NCI-H2196 treated with DMSO at 0.1 percent for 48 hours (cell line): Measurements from ENCODE around the gene PGAM2.

Experiments used
- DNase-seq: peaks from one replicate; lab custom pipeline; 2025; ENCODE audit not compliant: unreplicated experiment; lab: John Stamatoyannopoulos, UW

Gene PGAM2

DNA sequence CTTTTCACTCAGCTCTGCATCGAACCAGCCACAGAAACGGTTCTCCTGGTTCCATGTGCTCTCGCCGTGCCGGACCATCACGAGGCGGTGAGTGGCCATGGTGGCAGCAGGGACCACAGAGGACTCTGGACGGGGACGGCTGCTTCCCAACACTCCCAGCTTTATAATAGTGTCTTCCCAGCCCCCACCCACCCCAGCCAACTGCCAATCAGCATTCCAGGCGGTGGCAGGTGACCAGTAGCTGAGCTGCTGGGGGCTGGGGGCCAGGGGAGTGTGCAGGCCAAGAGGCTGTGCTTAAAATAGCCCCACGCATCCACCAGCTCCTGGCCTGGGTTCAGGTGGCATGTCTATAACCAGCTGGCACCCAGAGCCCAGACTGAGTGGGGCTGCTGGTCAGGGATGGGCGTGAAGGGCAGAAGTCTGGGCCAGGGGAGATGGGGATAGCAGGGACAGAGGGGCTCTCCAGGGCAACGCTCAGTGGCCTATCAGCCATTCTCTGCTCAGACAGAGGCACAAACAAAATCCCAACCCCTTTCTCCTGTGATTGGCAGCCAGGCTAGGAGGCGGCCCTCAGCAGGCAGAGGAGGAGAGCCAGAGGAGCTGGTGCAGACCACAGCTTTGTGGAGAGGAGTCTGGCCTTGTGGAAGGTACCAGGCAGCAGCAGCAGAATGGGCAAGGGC lies at the start of gene PGAM2:
PGAM2 (minus strand) TSS at position 137 of the 680 bp plus-strand sequence; CDS start at position 99, 38 bp downstream.
- DNase-seq = no peak

DNA sequence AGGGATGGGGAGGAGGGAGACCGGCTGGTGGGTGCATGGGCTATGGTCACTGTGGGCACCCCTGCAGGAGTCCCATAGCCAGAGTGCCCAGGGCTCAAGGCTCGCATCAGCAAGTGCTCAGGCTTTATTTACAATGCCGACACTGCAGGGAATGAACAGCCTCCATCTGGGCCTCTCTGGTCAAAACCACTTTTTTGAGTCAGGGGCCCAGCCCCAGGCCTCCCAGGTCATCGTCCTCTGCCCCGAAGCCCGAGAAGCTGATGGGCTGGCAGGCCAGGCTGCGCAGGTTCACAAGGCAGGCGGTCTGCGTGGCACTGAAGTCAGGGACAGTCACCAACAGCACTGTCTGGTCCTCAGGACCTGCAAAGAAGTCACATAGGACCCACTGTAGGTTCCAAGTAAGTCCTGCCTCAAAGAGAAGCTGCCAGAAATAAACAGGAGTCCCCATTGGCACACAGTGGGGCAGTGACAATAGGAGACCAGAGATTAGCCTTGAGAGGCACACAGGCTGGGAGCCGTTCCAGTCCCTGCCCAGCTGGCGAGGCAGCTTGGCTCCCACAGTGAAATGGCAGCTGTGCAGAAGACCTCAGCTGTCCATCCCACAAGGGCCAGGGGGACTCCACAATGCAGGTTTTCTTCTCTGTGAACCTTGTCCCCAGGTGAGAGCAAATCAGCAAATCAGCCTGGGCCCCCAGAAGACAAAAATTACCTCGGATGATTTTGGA lies 49.4 kb upstream of the PGAM2 start:
- no peak for DNase-seq

DNA sequence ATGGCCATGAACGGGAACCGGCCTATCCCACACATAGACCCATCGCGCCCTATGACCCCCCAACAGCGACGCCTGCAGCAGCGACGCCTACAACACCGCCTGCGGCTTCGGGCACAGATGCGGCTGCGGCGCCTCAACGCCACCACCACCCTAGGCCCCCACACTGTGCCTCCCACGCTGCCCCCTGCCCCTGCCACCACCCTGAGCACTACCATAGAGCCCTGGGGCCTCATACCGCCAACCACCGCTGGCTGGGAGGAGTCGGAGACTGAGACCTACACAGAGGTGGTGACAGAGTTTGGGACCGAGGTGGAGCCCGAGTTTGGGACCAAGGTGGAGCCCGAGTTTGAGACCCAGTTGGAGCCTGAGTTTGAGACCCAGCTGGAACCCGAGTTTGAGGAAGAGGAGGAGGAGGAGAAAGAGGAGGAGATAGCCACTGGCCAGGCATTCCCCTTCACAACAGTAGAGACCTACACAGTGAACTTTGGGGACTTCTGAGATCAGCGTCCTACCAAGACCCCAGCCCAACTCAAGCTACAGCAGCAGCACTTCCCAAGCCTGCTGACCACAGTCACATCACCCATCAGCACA lies 48.5 kb upstream of the PGAM2 start:
- no peak for DNase-seq

DNA sequence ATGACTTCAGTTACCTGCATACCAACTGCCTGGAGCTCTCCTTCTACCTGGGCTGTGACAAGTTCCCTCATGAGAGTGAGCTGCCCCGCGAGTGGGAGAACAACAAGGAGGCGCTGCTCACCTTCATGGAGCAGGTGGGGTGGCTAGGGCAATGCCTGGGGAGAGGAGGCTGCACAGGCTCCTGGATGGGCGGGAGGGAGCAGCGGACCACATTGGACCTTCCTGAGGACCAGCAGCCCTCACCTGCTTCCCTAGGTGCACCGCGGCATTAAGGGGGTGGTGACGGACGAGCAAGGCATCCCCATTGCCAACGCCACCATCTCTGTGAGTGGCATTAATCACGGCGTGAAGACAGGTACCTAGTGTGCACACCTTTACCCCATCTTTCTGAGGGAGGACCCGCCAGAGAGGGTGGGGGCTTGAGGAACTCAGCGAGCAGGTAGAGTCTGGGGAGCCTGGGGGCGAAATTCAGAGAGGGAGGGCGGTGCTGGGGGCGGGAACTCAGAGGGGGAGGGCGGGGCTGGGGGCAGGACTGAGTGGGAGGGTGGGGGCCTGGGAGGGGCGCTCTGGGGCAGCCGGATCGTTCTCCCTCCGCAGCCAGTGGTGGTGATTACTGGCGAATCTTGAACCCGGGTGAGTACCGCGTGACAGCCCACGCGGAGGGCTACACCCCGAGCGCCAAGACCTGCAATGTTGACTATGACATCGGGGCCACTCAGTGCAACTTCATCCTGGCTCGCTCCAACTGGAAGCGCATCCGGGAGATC lies 47.8 kb upstream of the PGAM2 start:
- no peak for DNase-seq

DNA sequence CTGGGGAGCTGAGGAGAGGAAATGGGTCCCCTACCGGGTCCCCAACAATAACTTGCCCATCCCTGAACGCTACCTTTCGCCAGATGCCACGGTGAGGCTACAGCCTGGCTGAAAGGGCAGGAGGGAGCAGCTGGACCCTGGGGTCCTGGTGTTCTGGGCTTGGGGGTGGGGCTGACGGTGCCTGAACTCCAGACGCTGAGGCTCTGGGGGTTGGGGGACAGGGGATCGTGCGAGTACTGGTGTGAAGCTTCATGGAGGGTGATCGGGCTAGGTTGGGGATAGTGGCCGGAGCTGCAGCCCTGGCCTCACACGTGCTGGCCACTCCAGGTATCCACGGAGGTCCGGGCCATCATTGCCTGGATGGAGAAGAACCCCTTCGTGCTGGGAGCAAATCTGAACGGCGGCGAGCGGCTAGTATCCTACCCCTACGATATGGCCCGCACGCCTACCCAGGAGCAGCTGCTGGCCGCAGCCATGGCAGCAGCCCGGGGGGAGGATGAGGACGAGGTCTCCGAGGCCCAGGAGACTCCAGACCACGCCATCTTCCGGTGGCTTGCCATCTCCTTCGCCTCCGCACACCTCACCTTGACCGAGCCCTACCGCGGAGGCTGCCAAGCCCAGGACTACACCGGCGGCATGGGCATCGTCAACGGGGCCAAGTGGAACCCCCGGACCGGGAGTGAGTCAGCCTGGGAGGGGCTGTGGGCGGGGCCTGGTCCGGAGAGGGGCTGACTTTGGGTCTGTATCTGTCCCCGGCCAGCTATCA lies 47.0 kb upstream of the PGAM2 start:
- no peak for DNase-seq

DNA sequence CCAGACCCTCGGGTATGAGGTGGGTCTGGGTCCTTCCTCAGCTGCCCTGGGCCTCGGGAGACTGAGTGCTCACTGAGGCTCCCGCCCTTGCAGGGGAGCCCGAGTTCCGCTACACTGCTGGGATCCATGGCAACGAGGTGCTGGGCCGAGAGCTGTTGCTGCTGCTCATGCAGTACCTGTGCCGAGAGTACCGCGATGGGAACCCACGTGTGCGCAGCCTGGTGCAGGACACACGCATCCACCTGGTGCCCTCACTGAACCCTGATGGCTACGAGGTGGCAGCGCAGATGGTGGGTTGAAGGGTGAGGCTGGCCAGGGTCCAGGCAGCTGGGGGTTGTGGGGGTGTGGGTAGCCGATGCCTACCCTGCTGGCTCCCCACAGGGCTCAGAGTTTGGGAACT lies 46.4 kb upstream of the PGAM2 start:
- no peak for DNase-seq

DNA sequence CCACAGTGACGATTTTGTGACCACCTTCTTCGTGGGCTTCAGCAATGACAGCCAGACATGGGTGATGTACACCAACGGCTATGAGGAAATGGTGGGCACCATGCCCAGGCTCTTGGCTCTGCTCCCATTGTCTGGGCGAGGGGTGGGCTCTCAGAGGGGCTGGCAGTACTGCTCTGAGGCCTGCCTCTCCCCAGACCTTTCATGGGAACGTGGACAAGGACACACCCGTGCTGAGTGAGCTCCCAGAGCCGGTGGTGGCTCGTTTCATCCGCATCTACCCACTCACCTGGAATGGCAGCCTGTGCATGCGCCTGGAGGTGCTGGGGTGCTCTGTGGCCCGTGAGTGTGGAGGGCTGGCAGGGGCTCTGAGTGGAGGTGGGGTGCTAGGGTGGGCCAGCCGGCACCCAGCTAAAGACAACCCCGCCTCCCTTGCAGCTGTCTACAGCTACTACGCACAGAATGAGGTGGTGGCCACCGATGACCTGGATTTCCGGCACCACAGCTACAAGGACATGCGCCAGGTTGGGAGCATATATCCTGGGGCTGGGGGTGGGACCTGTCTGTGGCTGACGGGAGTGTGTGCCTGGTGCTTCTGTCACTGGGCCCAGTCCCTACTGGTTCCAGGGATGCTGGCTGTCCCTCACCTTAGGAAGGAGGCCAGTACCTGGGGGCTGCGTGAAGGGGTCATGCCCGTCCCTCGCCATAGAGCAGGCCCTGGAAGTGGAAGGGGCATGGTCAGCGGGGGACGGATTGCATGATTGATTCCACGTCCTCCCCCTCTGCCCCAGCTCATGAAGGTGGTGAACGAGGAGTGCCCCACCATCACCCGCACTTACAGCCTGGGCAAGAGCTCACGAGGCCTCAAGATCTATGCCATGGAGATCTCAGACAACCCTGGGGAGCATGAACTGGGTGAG lies 45.6 kb upstream of the PGAM2 start:
- no peak for DNase-seq

DNA sequence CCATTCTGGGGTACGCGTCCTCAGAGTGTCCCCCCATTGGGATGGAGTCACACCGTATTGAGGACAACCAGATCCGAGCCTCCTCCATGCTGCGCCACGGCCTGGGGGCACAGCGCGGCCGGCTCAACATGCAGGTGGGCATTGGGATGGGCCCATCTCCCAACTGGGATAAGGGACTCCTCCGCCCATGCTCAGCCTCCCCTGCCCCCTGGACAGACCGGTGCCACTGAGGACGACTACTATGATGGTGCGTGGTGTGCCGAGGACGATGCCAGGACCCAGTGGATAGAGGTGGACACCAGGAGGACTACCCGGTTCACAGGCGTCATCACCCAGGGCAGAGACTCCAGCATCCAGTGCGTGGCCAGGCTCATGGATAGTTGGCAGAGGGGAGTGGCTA lies 44.6 kb upstream of the PGAM2 start:
- no peak for DNase-seq

DNA sequence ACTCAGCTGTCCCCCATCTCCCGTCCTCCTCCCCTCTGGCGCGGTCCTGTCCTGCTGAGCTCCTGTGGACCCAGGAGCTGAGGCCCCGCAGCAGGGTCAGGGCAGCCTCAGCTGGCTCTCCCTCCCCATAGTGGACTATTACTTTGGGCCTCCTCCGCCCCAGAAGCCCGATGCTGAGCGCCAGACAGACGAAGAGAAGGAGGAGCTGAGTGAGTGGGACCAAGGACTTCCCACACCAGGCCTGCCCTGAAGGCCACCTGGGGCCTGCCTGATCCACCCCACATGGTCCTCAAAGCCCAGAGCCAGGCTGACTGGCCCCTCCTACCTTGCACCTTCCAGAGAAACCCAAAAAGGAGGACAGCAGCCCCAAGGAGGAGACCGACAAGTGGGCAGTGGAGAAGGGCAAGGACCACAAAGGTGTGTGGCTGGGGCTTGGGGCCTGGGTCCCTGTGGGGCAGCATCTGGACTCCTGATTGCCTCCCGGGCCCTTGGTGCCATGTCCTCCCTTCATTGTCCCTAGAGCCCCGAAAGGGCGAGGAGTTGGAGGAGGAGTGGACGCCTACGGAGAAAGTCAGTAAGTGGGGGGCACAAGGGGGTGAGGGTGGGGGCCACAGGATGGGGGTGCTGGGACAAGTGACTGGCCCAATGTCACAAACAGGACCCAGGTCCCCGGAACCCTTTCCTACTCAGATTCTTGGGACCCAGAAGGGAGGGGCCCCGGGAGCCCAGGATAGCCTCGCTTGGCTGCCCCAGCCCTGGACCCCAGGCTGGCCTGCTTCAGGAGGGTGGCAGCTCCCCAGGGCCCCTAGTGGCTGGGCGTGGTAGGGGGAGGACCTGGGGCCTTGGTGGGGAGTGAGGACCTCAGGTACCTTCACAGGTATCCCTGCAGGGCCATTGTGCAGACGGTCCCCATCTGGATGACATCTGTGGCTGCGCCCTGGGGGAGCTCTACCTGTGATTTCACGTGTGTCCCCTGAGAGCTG lies 43.7 kb upstream of the PGAM2 start:
- DNase-seq = no peak

DNA sequence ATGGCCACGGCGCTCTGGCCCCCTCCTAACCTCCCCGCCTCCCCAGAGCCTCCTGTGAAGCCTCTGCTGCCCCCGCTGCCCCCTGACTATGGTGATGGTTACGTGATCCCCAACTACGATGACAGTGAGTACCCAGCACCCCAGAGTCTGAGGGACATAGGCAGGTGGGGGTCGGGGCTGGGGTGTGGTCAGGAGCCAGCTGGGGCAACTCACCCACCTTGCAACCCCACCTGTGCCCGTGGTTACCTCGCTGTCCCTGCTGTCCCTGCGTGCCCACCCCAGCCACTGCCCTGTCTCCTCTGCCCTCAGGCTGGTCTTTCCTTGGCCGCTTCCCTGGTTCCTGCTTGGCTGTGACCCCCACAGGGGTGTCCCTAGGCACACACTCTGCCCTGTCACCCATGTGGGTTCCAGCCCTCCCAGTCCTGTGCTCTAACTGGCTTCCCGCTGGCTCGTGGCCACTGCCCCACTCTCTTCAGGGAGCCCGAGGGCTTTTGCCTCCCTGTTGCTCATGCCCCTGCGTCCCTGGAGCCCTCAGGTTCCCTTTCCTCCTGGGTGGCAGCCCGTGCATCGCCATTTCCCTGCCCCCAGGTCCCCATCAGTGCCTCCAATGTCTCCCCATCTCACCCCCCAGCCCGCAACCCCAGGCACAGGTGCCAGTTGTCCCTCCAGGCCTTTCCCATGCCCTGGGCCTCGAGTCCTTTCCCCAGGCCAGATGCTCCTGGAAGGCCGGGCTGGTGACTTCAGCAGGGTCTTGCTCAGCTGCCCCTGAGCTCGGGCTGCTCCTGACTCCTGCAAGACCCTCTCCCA lies 42.8 kb upstream of the PGAM2 start:
- DNase-seq = no peak

DNA sequence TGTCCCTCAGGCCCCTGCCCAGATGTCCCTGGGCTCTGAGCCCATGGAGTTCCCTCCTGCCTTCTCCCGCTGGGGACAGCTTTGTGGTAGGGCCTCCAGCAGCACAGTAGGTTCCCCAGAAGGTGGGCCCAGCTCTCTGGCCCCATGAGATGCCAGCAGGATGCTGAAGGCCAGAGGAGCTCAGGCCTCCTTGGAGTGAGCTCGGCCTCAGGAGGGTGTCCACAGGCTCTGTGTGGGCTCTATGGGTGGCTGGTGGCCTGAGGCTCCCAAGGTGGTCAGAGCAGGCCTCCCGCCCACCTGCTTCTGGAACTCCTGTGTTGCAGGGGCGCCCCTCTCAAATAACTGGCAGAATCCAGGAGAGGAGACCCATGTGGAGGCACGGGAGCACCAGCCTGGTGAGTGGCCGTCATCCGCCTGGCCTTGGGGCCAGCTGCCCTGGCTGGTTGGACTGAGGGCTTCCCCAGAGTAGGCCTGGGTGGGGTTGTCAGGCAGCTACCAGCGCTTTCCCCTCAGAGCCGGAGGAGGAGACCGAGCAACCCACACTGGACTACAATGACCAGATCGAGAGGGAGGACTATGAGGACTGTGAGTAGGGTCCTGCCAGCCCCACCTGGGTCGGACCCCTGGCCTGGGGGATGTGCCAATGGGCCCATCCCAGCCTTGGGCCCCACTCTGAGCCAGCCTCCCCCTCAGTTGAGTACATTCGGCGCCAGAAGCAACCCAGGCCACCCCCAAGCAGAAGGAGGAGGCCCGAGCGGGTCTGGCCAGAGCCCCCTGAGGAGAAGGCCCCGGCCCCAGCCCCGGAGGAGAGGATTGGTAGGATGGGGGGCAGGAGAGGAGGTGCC lies 42.0 kb upstream of the PGAM2 start:
- DNase-seq = no peak

DNA sequence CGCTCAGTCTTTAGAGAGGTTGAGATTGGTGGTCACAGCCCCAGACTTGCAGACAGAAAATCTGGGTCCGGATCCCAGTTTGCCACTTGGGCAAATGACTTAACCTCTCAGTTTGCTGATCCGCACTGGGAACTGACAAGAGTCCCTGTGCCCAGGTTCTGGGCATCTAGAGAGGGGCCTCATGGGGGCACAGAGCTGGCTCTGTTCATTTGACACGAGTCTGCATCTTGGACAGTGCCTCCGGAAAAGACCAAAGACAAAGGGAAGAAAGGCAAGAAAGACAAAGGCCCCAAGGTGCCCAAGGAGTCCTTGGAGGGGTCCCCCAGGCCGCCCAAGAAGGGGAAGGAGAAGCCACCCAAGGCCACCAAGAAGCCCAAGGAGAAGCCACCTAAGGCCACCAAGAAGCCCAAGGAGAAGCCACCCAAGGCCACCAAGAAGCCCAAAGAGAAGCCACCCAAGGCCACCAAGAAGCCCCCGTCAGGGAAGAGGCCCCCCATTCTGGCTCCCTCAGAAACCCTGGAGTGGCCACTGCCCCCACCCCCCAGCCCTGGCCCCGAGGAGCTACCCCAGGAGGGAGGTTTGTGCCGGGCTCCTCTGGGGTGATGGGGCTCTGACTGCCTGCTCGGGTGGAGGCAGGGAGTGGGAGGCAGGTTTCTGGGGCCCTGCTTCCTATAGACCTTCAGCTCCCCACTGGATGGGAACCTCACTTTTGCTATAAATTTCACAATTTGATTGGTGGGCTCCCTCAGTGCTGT lies 41.1 kb upstream of the PGAM2 start:
- DNase-seq = no peak

DNA sequence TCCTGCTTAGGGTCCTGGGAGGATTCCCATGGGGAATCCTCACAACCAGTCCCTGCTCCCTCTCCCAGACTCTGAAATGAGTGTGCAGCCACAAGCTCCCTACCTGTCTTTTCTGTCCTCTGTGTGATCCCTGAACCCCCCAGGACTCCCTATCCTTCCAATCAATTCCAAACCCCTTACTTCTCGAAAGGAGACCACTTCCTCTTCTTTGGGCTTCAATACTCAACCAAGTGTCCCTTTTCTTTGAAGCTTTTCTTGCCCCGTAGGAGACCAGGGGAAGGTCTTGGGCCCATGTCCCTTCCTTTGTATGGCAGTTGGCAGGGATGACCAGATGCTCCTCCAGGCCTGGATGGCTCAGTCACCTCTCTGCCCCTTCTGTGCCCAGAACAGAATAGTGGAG lies 40.5 kb upstream of the PGAM2 start:
- no peak for DNase-seq

DNA sequence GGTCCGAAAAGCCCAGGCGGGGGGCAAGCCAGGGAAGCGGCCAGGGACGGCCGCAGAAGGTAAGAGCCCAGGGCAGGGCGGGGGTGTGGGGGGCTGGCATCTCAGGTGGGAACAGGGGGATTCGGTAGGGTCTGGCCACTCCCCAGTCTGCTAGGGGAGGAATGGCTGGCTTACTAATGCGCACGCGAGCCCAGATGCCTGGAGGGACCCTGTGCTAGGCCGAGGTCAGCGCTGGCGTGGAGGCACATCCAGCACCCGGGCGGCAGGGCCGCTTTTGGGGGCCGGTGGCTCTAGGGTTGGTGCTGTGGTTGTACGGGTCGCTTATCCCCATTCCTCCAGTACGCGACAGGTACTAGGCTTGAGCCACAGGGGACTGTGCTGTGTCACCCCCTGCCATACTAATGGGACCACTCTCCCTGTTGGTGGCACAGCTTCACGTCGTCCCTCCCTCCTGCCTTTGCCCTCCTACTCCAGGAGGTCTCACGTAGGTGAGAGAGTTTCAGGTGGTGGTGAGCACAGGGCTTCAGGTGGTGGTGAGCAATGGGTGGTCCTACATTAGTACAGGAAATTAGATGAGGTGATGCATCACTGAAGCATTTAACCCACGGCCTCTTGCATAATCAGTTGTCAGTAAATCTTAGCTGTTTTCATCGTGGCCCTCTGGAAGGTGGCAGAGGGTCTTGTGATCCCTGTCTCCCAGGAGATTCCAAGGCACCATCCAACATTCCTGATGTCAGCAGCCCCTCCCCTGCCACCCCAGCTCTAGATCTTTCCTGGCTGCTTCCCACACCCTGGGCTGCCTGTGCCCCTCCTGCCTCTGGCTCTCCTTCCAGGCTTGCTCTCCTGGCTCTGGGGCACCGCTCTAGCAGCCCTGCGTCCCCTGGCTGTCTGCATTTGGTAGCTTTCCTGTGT lies 39.7 kb upstream of the PGAM2 start:
- no peak for DNase-seq
